Kidney (tissue), 14 donors: Measurements from ENCODE around the gene MACROD1. TPM values are rescaled to one million over a fixed set of nuclear protein-coding genes. Genes with fewer than 3 reads are reported as not detected.

Source experiments
- DNase-seq, 5 donors: peaks; one replicate each; pipeline ENCODE4 v3.0.0-alpha.2; 2013 to 2020
- FAIRE-seq: peaks from 2 replicates; lab custom pipeline; 2012; peaks lifted over from hg19 to GRCh38; lab: Jason Lieb, UNC
- H3K27ac ChIP-seq, 2 donors: one replicate each; pipeline ENCODE4 v1.7.0; 2013; ENCODE audit warnings: low read depth in 2 of 2, low read length in 2 of 2, inconsistent platforms in 1 of 2
- H3K27me3 ChIP-seq: one replicate; pipeline ENCODE4 v1.7.1; 2013; ENCODE audit warnings: low read length, inconsistent platforms; ENCODE audit not compliant: control insufficient read depth, insufficient read depth
- H3K36me3 ChIP-seq, 3 donors: one replicate each; pipeline versions ENCODE4 v1.7.0 to v1.7.1; 2013; ENCODE audit warnings: low read length in 3 of 3, control low read depth in 1 of 3, inconsistent platforms in 1 of 3; ENCODE audit not compliant: insufficient read depth in 3 of 3, control insufficient read depth in 2 of 3
- H3K4me1 ChIP-seq, 3 donors: one replicate each; pipeline versions ENCODE4 v1.7.0 to v1.7.1; 2013; ENCODE audit warnings: low read length in 3 of 3, inconsistent platforms in 1 of 3, low read depth in 1 of 3; ENCODE audit not compliant: control insufficient read depth in 2 of 3, insufficient read depth in 2 of 3
- H3K4me3 ChIP-seq, 3 donors: one replicate each; pipeline versions ENCODE4 v1.7.0 to v1.8.1; 2013; ENCODE audit warnings: low read length in 3 of 3, control low read depth in 1 of 3, inconsistent platforms in 1 of 3
- H3K9ac ChIP-seq, 3 donors: one replicate each; pipeline versions ENCODE4 v1.7.0 to v1.7.1; 2013; ENCODE audit warnings: low read length in 3 of 3, control low read depth in 1 of 3, inconsistent platforms in 1 of 3
- H3K9me3 ChIP-seq, 3 donors: one replicate each; pipeline versions ENCODE4 v1.7.0 to v1.7.1; 2013; ENCODE audit warnings: low read length in 3 of 3, control low read depth in 1 of 3, inconsistent platforms in 1 of 3; ENCODE audit not compliant: control insufficient read depth in 2 of 3, insufficient read depth in 1 of 3
- intact Hi-C: fragments of 100-400 bp; cut with DNase I; formaldehyde crosslinking; loops from one replicate; pipeline ENCODE4 v1.11.1; 2022
- polyA plus RNA-seq: library from polyadenylated mRNA; stranded (reverse); fragments of 350-450 nt; fragmentation: Illumina TruSeq; extraction: RNeasy Lipid Tissue Mini Kit (QIAGEN cat#74804); gene quantifications from one replicate; pipeline ENCODE4 v1.2.3, GENCODE V29; 2014; ENCODE audit warnings: low read depth, low replicate concordance; ENCODE audit not compliant: insufficient read depth
- total RNA-seq: library from RNA; stranded (reverse); fragmentation: NEBNext Ultra II Directional; extraction: Animal tissue kit (Norgen Biotek cat#: 25700); gene quantifications from one replicate; pipeline ENCODE4 v1.2.1, GENCODE V29; 2021
- TF ChIP-seq, protein P1 (sequence below): IDR thresholded peaks from 3 replicates; pipeline ENCODE4 v1.5.1; 2012; ENCODE audit warnings: mild to moderate bottlenecking, moderate library complexity, borderline replicate concordance; ENCODE audit not compliant: insufficient read depth; ENCODE audit errors: extremely low read depth
- donor health status: control.
- donor health status: control.
- donor health status: control.
- donor health status: control.
- donor health status: control.
- donor health status: DM: yes; HTN: yes; CAD: no.
- donor health status: Normal renal cell carcinoma (clear cell type).

The MACROD1 gene
- total and polyA plus RNA-seq, 2 donors from 2014 or later: 27.8 to 176 TPM

DNA sequence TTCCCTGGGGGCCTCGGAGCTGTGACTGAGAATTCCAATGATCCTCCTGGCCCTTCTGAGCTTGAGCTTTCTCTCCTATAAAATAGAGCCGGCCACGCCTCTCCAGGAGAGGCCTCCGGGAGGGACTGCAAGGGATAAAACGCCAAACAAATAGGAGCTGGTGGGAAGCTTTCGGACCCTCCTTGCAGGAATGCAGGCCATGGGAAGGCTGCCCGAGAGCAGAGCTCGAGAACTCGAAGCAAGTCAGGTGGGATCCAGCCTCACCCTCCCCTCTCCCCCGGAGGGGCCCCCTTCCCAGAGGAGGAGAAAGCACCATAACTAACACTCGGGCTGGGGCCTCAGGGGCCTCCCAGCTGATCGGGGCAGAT lies 95.6 kb downstream of the MACROD1 start:
- no peak for FAIRE-seq
- intact Hi-C loops: no loop called here

DNA sequence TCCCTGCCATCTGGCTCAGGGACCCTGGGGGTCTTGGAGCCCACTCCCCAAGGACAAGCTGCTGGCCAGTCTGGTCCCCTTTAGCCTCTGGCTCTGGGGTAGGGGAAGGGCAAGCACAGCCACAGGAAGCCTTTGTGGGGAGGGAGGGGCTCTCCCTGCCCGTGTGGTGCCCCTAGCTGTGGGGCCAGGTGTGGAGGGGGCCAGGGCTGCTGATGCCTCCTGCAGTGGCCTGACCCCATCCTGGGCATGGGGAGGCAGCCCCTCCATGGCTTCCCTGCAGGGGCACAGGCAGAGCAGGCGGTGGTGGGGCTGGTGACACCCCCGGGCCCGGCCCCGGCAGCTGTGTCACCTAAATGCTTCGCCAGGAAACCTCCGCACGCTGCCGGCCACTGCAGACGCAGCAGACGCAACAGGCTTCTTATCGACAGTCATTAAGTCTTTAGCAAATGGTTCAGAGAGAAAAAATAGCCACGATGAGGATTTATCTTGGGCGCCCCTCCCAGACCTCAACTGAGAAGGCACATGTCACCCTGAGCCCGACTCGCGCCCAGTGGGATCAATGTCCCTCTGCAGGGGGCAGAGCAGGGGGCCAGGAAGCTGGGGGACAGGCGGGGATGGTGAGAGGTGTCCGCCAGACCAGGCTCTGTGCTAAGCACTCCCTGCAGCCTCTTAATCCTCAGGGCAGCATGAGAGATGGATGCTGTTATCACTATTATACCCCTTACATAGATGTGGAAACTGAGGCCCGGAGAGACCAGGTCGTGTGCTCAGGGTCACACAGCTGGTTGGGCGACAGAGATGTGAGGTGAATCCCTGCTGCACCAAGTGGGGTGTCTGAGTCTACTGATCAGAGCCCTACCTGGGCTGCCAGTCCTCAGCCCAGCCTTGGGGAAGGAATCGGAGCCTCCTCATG lies 96.3 kb downstream of the MACROD1 start:
- H3K4me3 ChIP-seq: no peak overlapping the region
- FAIRE-seq (no peak), DNase-seq (no peak)
- H3K9ac ChIP-seq: no peak overlapping the region
- H3K4me1 ChIP-seq: no peaks in the 10 kb centered on the region
- TF ChIP-seq, protein P1, sequence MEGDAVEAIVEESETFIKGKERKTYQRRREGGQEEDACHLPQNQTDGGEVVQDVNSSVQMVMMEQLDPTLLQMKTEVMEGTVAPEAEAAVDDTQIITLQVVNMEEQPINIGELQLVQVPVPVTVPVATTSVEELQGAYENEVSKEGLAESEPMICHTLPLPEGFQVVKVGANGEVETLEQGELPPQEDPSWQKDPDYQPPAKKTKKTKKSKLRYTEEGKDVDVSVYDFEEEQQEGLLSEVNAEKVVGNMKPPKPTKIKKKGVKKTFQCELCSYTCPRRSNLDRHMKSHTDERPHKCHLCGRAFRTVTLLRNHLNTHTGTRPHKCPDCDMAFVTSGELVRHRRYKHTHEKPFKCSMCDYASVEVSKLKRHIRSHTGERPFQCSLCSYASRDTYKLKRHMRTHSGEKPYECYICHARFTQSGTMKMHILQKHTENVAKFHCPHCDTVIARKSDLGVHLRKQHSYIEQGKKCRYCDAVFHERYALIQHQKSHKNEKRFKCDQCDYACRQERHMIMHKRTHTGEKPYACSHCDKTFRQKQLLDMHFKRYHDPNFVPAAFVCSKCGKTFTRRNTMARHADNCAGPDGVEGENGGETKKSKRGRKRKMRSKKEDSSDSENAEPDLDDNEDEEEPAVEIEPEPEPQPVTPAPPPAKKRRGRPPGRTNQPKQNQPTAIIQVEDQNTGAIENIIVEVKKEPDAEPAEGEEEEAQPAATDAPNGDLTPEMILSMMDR: no peak
- H3K27me3 ChIP-seq: peaks cover 2% of the 10 kb centered on the region
- H3K36me3 ChIP-seq: no peaks in the 10 kb centered on the region
- H3K27ac ChIP-seq: peak overlapping the region in 1 of 2 donors; percentile 22
- intact Hi-C loops: no loop called here
- no peaks in the 10 kb centered on the region for H3K9me3 ChIP-seq

More for the DNA sequence above, 95.6 kb downstream of the MACROD1 start:
- Histone ChIP-seq H3K4me3 (no peak overlapping the region), H3K36me3 (no peaks in the 10 kb centered on the region), H3K27ac (peak overlapping the region in 1 of 2 donors; percentile 22), H3K27me3 (peaks cover 2% of the 10 kb centered on the region), H3K9ac (no peak overlapping the region), H3K4me1 (no peaks in the 10 kb centered on the region), H3K9me3 (no peaks in the 10 kb centered on the region)
- TF ChIP-seq, protein P1: no peak
- DNase-seq: peak in 4 of 5 donors; percentile 69 to 74 (median 72)

DNA sequence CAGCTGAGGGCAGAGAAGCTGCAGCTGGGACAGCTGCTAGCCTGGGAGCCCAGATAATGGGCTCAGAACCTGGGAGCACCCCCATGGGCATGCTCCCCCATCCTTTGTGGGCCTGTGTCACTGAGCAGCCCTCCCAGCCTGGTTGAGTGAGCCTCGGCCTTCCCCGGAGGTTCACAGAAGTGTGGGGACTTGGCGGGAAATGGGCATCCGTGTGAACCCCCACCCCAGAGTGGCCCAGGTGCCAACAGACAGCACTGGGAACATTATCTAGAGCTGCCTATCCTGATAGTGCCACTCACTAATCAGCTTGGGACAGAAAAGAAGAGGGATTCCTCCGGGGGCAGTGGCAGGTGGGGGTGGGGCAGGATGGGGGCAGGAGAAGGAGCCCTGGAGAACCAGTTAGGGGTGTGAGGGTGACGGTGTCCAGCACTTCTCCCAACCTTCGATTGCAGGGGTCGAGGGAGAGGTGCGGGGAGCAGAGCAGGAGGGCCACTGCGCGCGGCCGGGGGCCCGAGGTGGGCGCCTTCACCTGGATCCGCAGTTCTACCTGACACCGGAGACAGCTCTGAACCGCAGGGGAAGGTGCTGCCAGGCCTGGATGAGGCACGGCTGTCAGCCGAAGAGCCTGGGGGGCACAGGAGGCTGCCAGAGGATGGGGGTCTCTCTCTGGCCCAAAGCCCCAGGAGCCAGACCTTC lies 97.1 kb downstream of the MACROD1 start:
- Histone ChIP-seq H3K27me3 (peaks cover 2% of the 10 kb centered on the region), H3K36me3 (no peaks in the 10 kb centered on the region), H3K4me1 (no peaks in the 10 kb centered on the region), H3K27ac (no peak overlapping the region), H3K9ac (no peak overlapping the region), H3K4me3 (no peak overlapping the region), H3K9me3 (no peaks in the 10 kb centered on the region)
- DNase-seq (no peak), FAIRE-seq (no peak)
- intact Hi-C loops: no loop called here
- TF ChIP-seq, protein P1: no peak
